Nephron (organoid): ENCODE results near the gene KIF26B.

ENCODE experiments used
- H3K27ac Mint-ChIP-seq, 3 experiments: 2 replicates each; pipeline ENCODE4 v1.8.0; 2020; ENCODE audit warnings: mixed read lengths in 3 of 3, mild to moderate bottlenecking in 2 of 3, moderate library complexity in 1 of 3
- H3K27me3 Mint-ChIP-seq: 2 replicates; pipeline ENCODE4 v1.8.0; 2021; ENCODE audit warnings: low read depth, mild to moderate bottlenecking, moderate library complexity, mixed read lengths
- H3K36me3 Mint-ChIP-seq: 2 replicates; pipeline ENCODE4 v1.8.0; 2020; ENCODE audit warnings: low read depth, mixed read lengths
- H3K4me1 Mint-ChIP-seq: 2 replicates; pipeline ENCODE4 v1.8.0; 2020; ENCODE audit warnings: mixed read lengths
- H3K4me3 Mint-ChIP-seq, 3 experiments: 2 replicates each; pipeline ENCODE4 v1.8.0; 2020; ENCODE audit warnings: mild to moderate bottlenecking in 3 of 3, mixed read lengths in 3 of 3, moderate library complexity in 2 of 3
- H3K9me3 Mint-ChIP-seq: 2 replicates; pipeline ENCODE4 v1.8.0; 2020; ENCODE audit warnings: mixed read lengths
- TF ChIP-seq, protein P1 (sequence below), 3 experiments: fragments of 200-600 bp; sonication (generic); IDR thresholded peaks; one replicate each; pipeline ENCODE4 v1.5.0; 2021; ENCODE audit warnings: antibody characterized with exemption in 3 of 3; ENCODE audit not compliant: unreplicated experiment in 3 of 3

KIF26B gene

DNA sequence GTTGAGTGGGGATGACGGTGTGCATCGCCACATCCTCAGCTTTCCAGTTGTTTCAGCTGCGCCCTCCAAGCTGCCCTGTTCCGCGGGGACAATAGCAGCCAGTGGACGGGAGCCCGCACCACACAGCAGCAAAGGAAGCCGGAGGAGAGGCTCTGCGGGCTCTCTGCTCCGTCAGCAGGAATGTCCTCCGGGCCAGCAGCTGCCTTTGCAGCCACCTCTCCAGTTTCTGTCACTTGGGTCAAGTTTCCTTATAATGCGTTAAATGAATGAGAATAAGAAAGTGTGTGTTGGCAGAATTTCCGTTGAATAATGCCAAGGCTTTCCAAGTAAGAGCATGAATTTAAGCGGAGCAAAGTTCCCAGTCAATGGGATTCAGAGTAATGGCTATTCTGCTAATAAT, 263.3 kb downstream of the KIF26B start:
- TF ChIP-seq, protein P1, sequence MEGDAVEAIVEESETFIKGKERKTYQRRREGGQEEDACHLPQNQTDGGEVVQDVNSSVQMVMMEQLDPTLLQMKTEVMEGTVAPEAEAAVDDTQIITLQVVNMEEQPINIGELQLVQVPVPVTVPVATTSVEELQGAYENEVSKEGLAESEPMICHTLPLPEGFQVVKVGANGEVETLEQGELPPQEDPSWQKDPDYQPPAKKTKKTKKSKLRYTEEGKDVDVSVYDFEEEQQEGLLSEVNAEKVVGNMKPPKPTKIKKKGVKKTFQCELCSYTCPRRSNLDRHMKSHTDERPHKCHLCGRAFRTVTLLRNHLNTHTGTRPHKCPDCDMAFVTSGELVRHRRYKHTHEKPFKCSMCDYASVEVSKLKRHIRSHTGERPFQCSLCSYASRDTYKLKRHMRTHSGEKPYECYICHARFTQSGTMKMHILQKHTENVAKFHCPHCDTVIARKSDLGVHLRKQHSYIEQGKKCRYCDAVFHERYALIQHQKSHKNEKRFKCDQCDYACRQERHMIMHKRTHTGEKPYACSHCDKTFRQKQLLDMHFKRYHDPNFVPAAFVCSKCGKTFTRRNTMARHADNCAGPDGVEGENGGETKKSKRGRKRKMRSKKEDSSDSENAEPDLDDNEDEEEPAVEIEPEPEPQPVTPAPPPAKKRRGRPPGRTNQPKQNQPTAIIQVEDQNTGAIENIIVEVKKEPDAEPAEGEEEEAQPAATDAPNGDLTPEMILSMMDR (IDR thresholded peaks at IDR 0.05; ENCODE audit: unreplicated experiment in 3 of 3) = no peak
- Mint-ChIP-seq H3K27me3 (peaks cover 5% of the 10 kb centered on the region), H3K36me3 (peaks cover 15% of the 10 kb centered on the region), H3K4me1 (peaks cover 68% of the 10 kb centered on the region), H3K4me3 (peak overlapping the region in 1 of 3 experiments; percentile 40), H3K9me3 (no peaks in the 10 kb centered on the region), H3K27ac (peak overlapping the region; percentile 7 to 75 (median 27))

DNA sequence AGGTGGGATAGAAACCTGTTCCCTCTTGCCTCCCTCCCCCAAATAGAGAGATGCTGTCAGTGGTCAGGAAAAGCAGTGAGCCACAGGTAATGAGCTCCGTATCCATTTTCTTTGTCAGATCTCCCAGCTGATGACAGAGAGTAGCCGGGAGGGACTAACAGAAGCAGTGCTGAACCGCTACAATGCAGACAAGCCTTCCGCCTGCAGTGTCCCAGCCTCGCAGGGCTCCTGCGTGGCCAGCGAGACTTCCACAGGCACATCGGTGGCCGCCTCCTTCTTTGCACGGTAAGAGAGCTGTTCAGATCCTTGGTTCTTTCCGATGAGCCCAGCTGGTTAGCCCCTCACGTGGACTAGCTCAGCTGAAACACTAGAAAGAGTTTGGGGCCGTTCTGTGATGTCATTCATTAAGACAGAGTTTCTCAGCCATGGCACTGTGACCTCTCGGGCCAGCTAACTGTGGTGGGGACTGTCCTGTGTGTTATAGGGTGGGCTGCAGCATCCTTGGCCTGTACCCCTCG, 264.7 kb downstream of the KIF26B start:
- Mint-ChIP-seq H3K27ac (peak overlapping the region; percentile 8 to 59 (median 33)), H3K27me3 (peaks cover 5% of the 10 kb centered on the region)

DNA sequence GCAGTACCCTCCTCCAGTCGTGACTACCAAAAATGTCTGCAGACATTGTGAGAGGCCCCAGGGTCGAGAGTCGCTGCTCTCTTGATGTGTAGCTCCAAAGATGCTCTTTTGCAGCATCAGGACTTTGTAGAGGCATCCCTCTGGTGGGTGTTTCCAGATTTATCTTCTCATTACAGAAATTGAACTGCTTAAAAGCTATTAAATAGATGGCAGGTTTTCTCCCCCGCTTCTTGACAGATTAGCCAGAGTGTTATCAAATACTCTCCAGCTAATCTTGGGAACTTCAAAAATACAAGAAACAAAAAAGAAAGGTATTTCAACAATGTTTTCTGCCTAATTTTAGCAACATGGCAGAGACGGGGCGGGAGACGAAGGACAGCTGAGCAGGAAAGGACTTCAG, 265.2 kb downstream of the KIF26B start:
- Mint-ChIP-seq H3K27ac (peak overlapping the region in 2 of 3 experiments; percentile 8 to 59), H3K27me3 (peaks cover 5% of the 10 kb centered on the region), H3K9me3 (no peaks in the 10 kb centered on the region), H3K4me1 (peaks cover 56% of the 10 kb centered on the region), H3K36me3 (peaks cover 26% of the 10 kb centered on the region), H3K4me3 (peak overlapping the region in 1 of 3 experiments; percentile 7)
- TF ChIP-seq, protein P1 (IDR thresholded peaks at IDR 0.05; ENCODE audit: unreplicated experiment in 3 of 3) = no peak

More for the DNA sequence above, 264.7 kb downstream of the KIF26B start:
- TF ChIP-seq, protein P1 (IDR thresholded peaks at IDR 0.05; ENCODE audit: unreplicated experiment in 3 of 3) = no peak
- H3K36me3 Mint-ChIP-seq = peaks cover 22% of the 10 kb centered on the region
- H3K9me3 Mint-ChIP-seq = no peaks in the 10 kb centered on the region
- peaks cover 61% of the 10 kb centered on the region for H3K4me1 Mint-ChIP-seq
- H3K4me3 Mint-ChIP-seq = no peak overlapping the region

GRCh38 chr1:245420926-245421325, 266.1 kb downstream of the KIF26B start:
- Mint-ChIP-seq H3K4me3 (no peak overlapping the region), H3K27me3 (peaks cover 5% of the 10 kb centered on the region), H3K36me3 (peaks cover 26% of the 10 kb centered on the region), H3K4me1 (peaks cover 55% of the 10 kb centered on the region), H3K9me3 (no peaks in the 10 kb centered on the region), H3K27ac (peak overlapping the region in 2 of 3 experiments; percentile 8 to 21)
- TF ChIP-seq, protein P1 (IDR thresholded peaks at IDR 0.05; ENCODE audit: unreplicated experiment in 3 of 3) = no peak

- Mint-ChIP-seq H3K36me3 (peaks cover 35% of the 10 kb centered on the region), H3K4me1 (peaks cover 31% of the 10 kb centered on the region), H3K4me3 (no peak overlapping the region), H3K27me3 (peaks cover 17% of the 10 kb centered on the region), H3K27ac (peak overlapping the region in 2 of 3 experiments; percentile 42 to 58), H3K9me3 (peaks cover 4% of the 10 kb centered on the region)
- TF ChIP-seq, protein P1 (IDR thresholded peaks at IDR 0.05; ENCODE audit: unreplicated experiment in 3 of 3) = no peak
These were observed 273.9 kb downstream of the KIF26B start for GRCh38 chr1:245428681-245429080.

DNA sequence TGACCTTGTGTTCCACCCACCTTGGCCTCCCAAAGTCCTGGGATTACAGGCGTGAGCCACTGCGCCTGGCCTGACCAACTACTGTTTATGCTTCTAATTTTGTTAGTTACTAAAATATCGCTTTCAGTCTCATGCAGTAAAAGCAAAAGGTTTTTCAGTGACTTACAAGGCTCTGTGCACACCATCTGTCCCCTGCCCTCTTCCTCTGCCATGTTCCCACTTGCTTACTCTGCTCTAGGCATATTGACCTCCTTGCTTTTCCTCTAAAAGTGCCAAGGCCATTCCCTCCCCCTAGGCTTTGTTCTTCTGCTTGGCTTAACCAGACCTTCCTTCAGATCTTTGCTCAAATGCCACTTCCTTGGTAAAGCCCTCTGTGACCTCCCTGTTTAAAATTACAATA, 276.9 kb downstream of the KIF26B start:
- H3K4me1 Mint-ChIP-seq = peaks cover 38% of the 10 kb centered on the region
- peak overlapping the region; percentile 57 to 68 (median 68) for H3K27ac Mint-ChIP-seq
- peaks cover 23% of the 10 kb centered on the region for H3K36me3 Mint-ChIP-seq
- H3K9me3 Mint-ChIP-seq = no peaks in the 10 kb centered on the region
- TF ChIP-seq, protein P1 (IDR thresholded peaks at IDR 0.05; ENCODE audit: unreplicated experiment in 3 of 3) = no peak
- no peak overlapping the region for H3K4me3 Mint-ChIP-seq
- peaks cover 21% of the 10 kb centered on the region for H3K27me3 Mint-ChIP-seq
